SK-N-SH (cell line): ENCODE data around the gene ARMC7. TPM values are rescaled to one million over a fixed set of nuclear protein-coding genes. Genes with fewer than 3 reads are reported as not detected.

ENCODE experiments used
- CTCF ChIA-PET: fragments of 300-600, 350-600 bp; formaldehyde crosslinking; extraction: SDS; loops from one replicate; lab custom pipeline; 2021; lab: Yijun Ruan, JAX
- POLR2A ChIA-PET: fragments of 350-600 bp; sonication (Branson Sonifier 250); formaldehyde crosslinking; extraction: SDS; loops from one replicate; lab custom pipeline; 2020; ENCODE audit warnings: antibody characterized with exemption, inconsistent platforms; lab: Yijun Ruan, JAX
- DNase-seq: peaks from one replicate; pipeline ENCODE4 v3.0.0; 2012
- H2AFZ ChIP-seq: fragments of 200-600 bp; sonication (generic); 2 replicates; pipeline ENCODE4 v1.8.1; 2016; ENCODE audit warnings: antibody characterized with exemption, mild to moderate bottlenecking, low read depth
- H3F3A ChIP-seq: fragments of 200-600 bp; sonication (generic); replicated peaks from 2 replicates; pipeline ENCODE3; 2016; ENCODE audit warnings: antibody characterized with exemption, mild to moderate bottlenecking; ENCODE audit not compliant: insufficient read depth
- H3K27ac ChIP-seq, 2 experiments: fragments of 200-500 bp in 1 of 2; fragments of 200-600 bp in 1 of 2; sonication (Bioruptor generic) in 1 of 2; sonication (generic), shearing (Covaris generic) in 1 of 2; 2 replicates each; pipeline versions ENCODE4 v1.5.1 to v1.6.1; 2014 to 2016; ENCODE audit warnings: low read depth in 2 of 2, inconsistent platforms in 1 of 2, low read length in 1 of 2, mild to moderate bottlenecking in 1 of 2, mixed read lengths in 1 of 2
- H3K27me3 ChIP-seq: fragments of 200-600 bp; sonication (generic), shearing (Covaris generic); 2 replicates; pipeline ENCODE4 v1.6.1; 2016; ENCODE audit warnings: mixed run types; ENCODE audit not compliant: insufficient read depth
- H3K36me3 ChIP-seq, 2 experiments: fragments of 200-500 bp in 1 of 2; fragments of 200-600 bp in 1 of 2; sonication (Bioruptor generic) in 1 of 2; sonication (generic) in 1 of 2; replicated peaks in 1 of 2; 2 replicates each; pipeline versions ENCODE3 to v1.5.1; 2014 to 2016; ENCODE audit warnings: low read length in 1 of 2, mild to moderate bottlenecking in 1 of 2; ENCODE audit not compliant: insufficient read depth in 2 of 2, control insufficient read depth in 1 of 2
- H3K4me1 ChIP-seq, 2 experiments: fragments of 200-500 bp in 1 of 2; fragments of 200-600 bp in 1 of 2; sonication (Bioruptor generic) in 1 of 2; sonication (generic), shearing (Covaris generic) in 1 of 2; 2 replicates each; pipeline versions ENCODE4 v1.5.1 to v1.6.1; 2014 to 2016; ENCODE audit warnings: low read depth in 1 of 2, low read length in 1 of 2, mixed run types in 1 of 2; ENCODE audit not compliant: insufficient read depth in 2 of 2, control insufficient read depth in 1 of 2
- H3K4me2 ChIP-seq: fragments of 200-600 bp; sonication (generic), shearing (Covaris generic); 2 replicates; pipeline ENCODE4 v1.6.1; 2017; ENCODE audit warnings: mixed run types
- H3K4me3 ChIP-seq, 2 experiments: fragments of 200-500 bp in 1 of 2; fragments of 200-600 bp in 1 of 2; sonication (Bioruptor generic) in 1 of 2; sonication (generic), shearing (Covaris generic) in 1 of 2; 2 replicates each; pipeline versions ENCODE4 v1.5.1 to v1.8.1; 2014 to 2016; ENCODE audit warnings: low read depth in 2 of 2, inconsistent platforms in 1 of 2, low read length in 1 of 2, mild to moderate bottlenecking in 1 of 2, mixed read lengths in 1 of 2, moderate library complexity in 1 of 2
- H3K79me2 ChIP-seq: fragments of 200-600 bp; sonication (generic); 2 replicates; pipeline ENCODE4 v1.8.1; 2017; ENCODE audit warnings: mild to moderate bottlenecking; ENCODE audit not compliant: insufficient read depth
- H3K9ac ChIP-seq: fragments of 200-600 bp; sonication (generic); 2 replicates; pipeline ENCODE4 v1.6.1; 2017; ENCODE audit warnings: mixed run types
- H3K9me2 ChIP-seq: fragments of 200-600 bp; sonication (generic); 2 replicates; pipeline ENCODE4 v1.6.1; 2017; ENCODE audit warnings: mixed run types
- H3K9me3 ChIP-seq: fragments of 200-600 bp; sonication (generic); 2 replicates; pipeline ENCODE4 v1.6.1; 2017; ENCODE audit warnings: mixed run types, mild to moderate bottlenecking, moderate library complexity
- H4K20me1 ChIP-seq: fragments of 200-600 bp; sonication (generic); 2 replicates; pipeline ENCODE4 v1.6.1; 2017; ENCODE audit warnings: mild to moderate bottlenecking, mixed run types; ENCODE audit not compliant: insufficient read depth
- EZH2phosphoT487 ChIP-seq: fragments of 200-600 bp; sonication (generic); IDR thresholded peaks from 2 replicates; pipeline ENCODE4 v1.6.1; 2017; ENCODE audit warnings: low read depth, mixed run types, mild to moderate bottlenecking, antibody characterized with exemption, moderate library complexity, borderline replicate concordance
- FOSL2 ChIP-seq: IDR thresholded peaks from 2 replicates; pipeline ENCODE4 v1.4.0; 2012; ENCODE audit warnings: low read depth, mild to moderate bottlenecking, moderate library complexity, borderline replicate concordance
- FOXJ3 ChIP-seq: sonication (generic); formaldehyde crosslinking; IDR thresholded peaks from 2 replicates; pipeline ENCODE4 v1.5.1; 2020; ENCODE audit warnings: mild to moderate bottlenecking, missing genetic modification reagents
- GABPA ChIP-seq: IDR thresholded peaks from 2 replicates; pipeline ENCODE4 v1.4.0; 2012; ENCODE audit warnings: low read depth, mild to moderate bottlenecking
- MXI1 ChIP-seq: IDR thresholded peaks from 2 replicates; pipeline ENCODE4 v1.6.1; 2012; ENCODE audit warnings: mild to moderate bottlenecking, low read depth, low read length, improper control_type of control experiment
- POLR2AphosphoS5 ChIP-seq: IDR thresholded peaks from 2 replicates; pipeline ENCODE4 v1.6.1; 2012; ENCODE audit warnings: low read depth, low read length
- RCOR1 ChIP-seq: fragments of 150-350 bp; IDR thresholded peaks from 2 replicates; pipeline ENCODE4 v1.6.1; 2017; ENCODE audit warnings: antibody characterized with exemption, low read length
- SIN3A ChIP-seq: IDR thresholded peaks from 2 replicates; pipeline ENCODE4 v1.6.1; 2012; ENCODE audit warnings: low read depth, mild to moderate bottlenecking, low read length, moderate library complexity, borderline replicate concordance
- TCF12 ChIP-seq: IDR thresholded peaks from 2 replicates; pipeline ENCODE4 v1.4.0; 2012
- TEAD4 ChIP-seq: IDR thresholded peaks from 2 replicates; pipeline ENCODE4 v1.4.0; 2012; ENCODE audit warnings: mild to moderate bottlenecking, borderline replicate concordance; ENCODE audit not compliant: insufficient read depth
- WGBS: methylation state at CpG from one replicate; pipeline ENCODE4 v1.1.6; 2017; ENCODE audit warnings: low lambda C conversion rate; 5-methylcytosine and 5-hydroxymethylcytosine counted together
- polyA plus RNA-seq, 3 experiments: library from polyadenylated mRNA; depleted of rRNA; stranded (reverse); fragments of >200 nt; gene quantifications; 2 replicates each; pipeline ENCODE4 v1.2.3, GENCODE V29; 2012
- TF ChIP-seq, protein P1 (sequence below): fragments of 150-350 bp; IDR thresholded peaks from 2 replicates; pipeline ENCODE4 v1.6.1; 2016; ENCODE audit warnings: mild to moderate bottlenecking, low read depth, low read length
- TF ChIP-seq, protein P2 (sequence below): fragments of 200-600 bp; sonication (generic); IDR thresholded peaks from 2 replicates; pipeline ENCODE4 v1.6.1; 2017; ENCODE audit warnings: antibody characterized with exemption, mild to moderate bottlenecking, moderate library complexity
- TF ChIP-seq, protein P3 (sequence below): IDR thresholded peaks from 2 replicates; pipeline ENCODE4 v1.6.1; 2012; ENCODE audit warnings: mild to moderate bottlenecking, low read depth, low read length, moderate library complexity
- TF ChIP-seq, protein P4 (sequence below): IDR thresholded peaks from 2 replicates; pipeline ENCODE4 v1.4.0; 2012; ENCODE audit warnings: low read depth

Gene ARMC7
- polyA plus RNA-seq, 1 of the 3 experiments (the other 2 are of a cell fraction), result 10.8 TPM

- H2AFZ ChIP-seq, result no peak overlapping the region
- H3K79me2 ChIP-seq, result peaks cover 96% of the 10 kb centered on the region
- H3K9me3 ChIP-seq, result no peaks in the 10 kb centered on the region
- no peak overlapping the region for H3K9ac ChIP-seq
- H3K4me2 ChIP-seq, result no peak overlapping the region
- peaks cover 48% of the 10 kb centered on the region for H4K20me1 ChIP-seq
- no peak overlapping the region; a peak in 1 of 4 replicates for H3K27ac ChIP-seq
- peaks cover 35% of the 10 kb centered on the region for H3F3A ChIP-seq
- no peaks in the 10 kb centered on the region for H3K9me2 ChIP-seq
- no peak for DNase-seq
- H3K4me1 ChIP-seq, result no peaks in the 10 kb centered on the region
- peaks cover 15 to 89% of the 10 kb centered on the region in 2 experiments for H3K36me3 ChIP-seq
- 92% methylated on average over 4 of the region's 4 CpGs for WGBS
- H3K27me3 ChIP-seq, result no peaks in the 10 kb centered on the region
- TF ChIP-seq, protein P1, sequence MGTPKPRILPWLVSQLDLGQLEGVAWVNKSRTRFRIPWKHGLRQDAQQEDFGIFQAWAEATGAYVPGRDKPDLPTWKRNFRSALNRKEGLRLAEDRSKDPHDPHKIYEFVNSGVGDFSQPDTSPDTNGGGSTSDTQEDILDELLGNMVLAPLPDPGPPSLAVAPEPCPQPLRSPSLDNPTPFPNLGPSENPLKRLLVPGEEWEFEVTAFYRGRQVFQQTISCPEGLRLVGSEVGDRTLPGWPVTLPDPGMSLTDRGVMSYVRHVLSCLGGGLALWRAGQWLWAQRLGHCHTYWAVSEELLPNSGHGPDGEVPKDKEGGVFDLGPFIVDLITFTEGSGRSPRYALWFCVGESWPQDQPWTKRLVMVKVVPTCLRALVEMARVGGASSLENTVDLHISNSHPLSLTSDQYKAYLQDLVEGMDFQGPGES, result no peak
- no peak for TF ChIP-seq TCF12
- TF ChIP-seq, protein P2, sequence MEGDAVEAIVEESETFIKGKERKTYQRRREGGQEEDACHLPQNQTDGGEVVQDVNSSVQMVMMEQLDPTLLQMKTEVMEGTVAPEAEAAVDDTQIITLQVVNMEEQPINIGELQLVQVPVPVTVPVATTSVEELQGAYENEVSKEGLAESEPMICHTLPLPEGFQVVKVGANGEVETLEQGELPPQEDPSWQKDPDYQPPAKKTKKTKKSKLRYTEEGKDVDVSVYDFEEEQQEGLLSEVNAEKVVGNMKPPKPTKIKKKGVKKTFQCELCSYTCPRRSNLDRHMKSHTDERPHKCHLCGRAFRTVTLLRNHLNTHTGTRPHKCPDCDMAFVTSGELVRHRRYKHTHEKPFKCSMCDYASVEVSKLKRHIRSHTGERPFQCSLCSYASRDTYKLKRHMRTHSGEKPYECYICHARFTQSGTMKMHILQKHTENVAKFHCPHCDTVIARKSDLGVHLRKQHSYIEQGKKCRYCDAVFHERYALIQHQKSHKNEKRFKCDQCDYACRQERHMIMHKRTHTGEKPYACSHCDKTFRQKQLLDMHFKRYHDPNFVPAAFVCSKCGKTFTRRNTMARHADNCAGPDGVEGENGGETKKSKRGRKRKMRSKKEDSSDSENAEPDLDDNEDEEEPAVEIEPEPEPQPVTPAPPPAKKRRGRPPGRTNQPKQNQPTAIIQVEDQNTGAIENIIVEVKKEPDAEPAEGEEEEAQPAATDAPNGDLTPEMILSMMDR, result no peak
- TF ChIP-seq POLR2AphosphoS5, result no peak
- no peak for TF ChIP-seq TEAD4
- TF ChIP-seq, protein P3, sequence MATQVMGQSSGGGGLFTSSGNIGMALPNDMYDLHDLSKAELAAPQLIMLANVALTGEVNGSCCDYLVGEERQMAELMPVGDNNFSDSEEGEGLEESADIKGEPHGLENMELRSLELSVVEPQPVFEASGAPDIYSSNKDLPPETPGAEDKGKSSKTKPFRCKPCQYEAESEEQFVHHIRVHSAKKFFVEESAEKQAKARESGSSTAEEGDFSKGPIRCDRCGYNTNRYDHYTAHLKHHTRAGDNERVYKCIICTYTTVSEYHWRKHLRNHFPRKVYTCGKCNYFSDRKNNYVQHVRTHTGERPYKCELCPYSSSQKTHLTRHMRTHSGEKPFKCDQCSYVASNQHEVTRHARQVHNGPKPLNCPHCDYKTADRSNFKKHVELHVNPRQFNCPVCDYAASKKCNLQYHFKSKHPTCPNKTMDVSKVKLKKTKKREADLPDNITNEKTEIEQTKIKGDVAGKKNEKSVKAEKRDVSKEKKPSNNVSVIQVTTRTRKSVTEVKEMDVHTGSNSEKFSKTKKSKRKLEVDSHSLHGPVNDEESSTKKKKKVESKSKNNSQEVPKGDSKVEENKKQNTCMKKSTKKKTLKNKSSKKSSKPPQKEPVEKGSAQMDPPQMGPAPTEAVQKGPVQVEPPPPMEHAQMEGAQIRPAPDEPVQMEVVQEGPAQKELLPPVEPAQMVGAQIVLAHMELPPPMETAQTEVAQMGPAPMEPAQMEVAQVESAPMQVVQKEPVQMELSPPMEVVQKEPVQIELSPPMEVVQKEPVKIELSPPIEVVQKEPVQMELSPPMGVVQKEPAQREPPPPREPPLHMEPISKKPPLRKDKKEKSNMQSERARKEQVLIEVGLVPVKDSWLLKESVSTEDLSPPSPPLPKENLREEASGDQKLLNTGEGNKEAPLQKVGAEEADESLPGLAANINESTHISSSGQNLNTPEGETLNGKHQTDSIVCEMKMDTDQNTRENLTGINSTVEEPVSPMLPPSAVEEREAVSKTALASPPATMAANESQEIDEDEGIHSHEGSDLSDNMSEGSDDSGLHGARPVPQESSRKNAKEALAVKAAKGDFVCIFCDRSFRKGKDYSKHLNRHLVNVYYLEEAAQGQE, result no peak
- TF ChIP-seq EZH2phosphoT487, result no peak
- no peak for TF ChIP-seq MXI1
- TF ChIP-seq FOSL2, result no peak
- no peak overlapping the region for H3K4me3 ChIP-seq
- ChIA-PET CTCF (interaction anchor here (0.6 to 9.9 kb wide), 5 partner anchors 12 to 889 kb away, joined by 3 to 107 read pairs (median 4); partner anchors contain the start of gene NUP85), POLR2A (no interaction called here)
Observed at GRCh38 chr17:75168998-75169397, 59.2 kb downstream of the ARMC7 start.

- ChIA-PET POLR2A (no interaction called here), CTCF (interaction anchor here (0.6 to 9.9 kb wide), 9 partner anchors 8 to 239 kb away, joined by 3 to 107 read pairs (median 5); partner anchors contain the start of genes NT5C and NUP85)
- Histone ChIP-seq H3F3A (peaks cover 36% of the 10 kb centered on the region), H3K9ac (no peak overlapping the region), H3K4me3 (no peak overlapping the region), H3K4me2 (no peak overlapping the region), H3K36me3 (peaks cover 21 to 89% of the 10 kb centered on the region in 2 experiments), H3K79me2 (peaks cover 100% of the 10 kb centered on the region), H4K20me1 (peaks cover 81% of the 10 kb centered on the region), H3K9me3 (no peaks in the 10 kb centered on the region), H3K4me1 (no peaks in the 10 kb centered on the region), H3K27me3 (no peaks in the 10 kb centered on the region), H2AFZ (no peak overlapping the region), H3K9me2 (no peaks in the 10 kb centered on the region), H3K27ac (no peak overlapping the region)
- WGBS, result 97% methylated on average over 4 of the region's 4 CpGs
- DNase-seq, result no peak
- TF ChIP-seq, protein P4, sequence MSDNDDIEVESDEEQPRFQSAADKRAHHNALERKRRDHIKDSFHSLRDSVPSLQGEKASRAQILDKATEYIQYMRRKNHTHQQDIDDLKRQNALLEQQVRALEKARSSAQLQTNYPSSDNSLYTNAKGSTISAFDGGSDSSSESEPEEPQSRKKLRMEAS, result no peak
- TF ChIP-seq, protein P3, result no peak
- TF ChIP-seq TEAD4, result no peak
- no peak for TF ChIP-seq FOXJ3 (CRISPR knock-in tag)
- TF ChIP-seq SIN3A, result no peak
- TF ChIP-seq FOSL2, result no peak
- no peak for TF ChIP-seq RCOR1
- TF ChIP-seq GABPA, result no peak
Observed at GRCh38 chr17:75173526-75173925, 63.8 kb downstream of the ARMC7 start.
